NCI-H1436 (cell line): ENCODE measurements around the gene RUFY1.
"Not testable (repeated sequence)": the region's sequence is repeated elsewhere in the genome, so short reads cannot be mapped to it uniquely, and the experiment has no call there.

Experiments
- DNase-seq: peaks from one replicate; lab custom pipeline; 2025; lab: John Stamatoyannopoulos, UW

The RUFY1 gene

GRCh38 chr5:179621551-179622214 lies 71.3 kb downstream of the RUFY1 start:
- no peak for DNase-seq

- peak; percentile 91 for DNase-seq
Observed at GRCh38 chr5:179623003-179623905, 72.9 kb downstream of the RUFY1 start, which contains the start of gene HNRNPH1. Gene HNRNPH1 (minus strand): TSS chr5:179623671. CDS start chr5:179623133, 538 bp downstream.

DNA sequence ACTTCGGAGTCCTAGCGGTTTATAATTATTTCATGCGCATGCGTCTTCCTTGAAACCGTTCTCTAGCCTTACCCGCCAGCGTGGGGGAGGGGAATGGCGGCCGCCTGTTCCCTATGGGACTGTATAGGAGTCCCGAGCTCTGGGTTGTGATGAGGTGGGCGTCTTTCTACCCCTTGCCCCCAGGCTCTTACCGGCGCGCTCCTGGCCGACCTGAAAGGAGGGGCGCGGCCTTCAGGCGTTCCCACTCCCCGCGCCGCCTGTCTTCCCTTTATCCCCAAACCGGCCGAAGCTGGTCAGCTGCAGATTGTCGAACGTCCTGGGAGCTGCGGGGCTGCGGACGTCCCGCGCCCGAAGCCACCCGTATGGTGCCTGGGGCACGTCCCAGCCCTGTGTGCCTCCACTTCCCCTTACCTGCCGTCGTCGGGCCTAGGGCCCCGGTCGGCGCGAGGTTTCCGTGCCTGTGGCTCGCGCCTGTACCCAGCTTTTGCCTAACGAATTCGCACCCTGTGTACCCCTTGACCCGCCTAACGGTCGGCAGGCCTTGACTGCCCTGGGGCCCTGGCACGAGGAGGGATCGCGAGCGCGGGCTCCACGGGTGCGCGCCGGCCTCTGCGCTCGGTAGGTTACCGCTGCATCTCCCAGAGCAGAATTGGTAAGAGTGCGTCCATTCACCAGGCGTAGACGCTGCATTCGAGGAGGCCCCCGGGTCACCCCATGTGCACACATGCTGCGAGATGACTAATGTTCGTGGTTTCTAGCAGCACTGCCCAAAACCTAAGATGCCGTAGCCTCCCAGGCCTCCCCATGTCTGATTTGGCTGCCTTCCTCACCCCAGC lies 73.8 kb downstream of the RUFY1 start:
- DNase-seq, result no peak

DNA sequence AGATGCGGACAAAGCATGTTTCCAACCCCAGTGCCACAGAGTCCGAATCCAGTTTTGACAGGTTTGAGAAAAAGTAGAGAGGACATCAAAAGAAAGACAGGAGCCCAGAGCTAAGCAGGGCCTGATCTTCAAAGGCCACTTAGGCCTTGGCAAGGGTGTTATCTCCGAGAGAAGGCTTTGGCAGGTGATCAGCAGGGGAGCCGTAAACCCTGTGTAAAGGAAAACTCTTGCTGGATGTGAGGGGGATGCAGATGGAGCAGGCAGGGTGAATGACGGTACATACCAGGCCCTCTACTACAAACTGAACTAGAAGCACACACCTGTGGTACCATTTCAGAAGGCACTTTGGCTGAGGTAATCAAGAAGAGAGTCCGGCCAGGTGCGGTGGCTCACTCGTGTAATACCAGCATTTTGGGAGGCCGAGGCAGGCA lies 74.5 kb downstream of the RUFY1 start:
- no peak for DNase-seq

DNA sequence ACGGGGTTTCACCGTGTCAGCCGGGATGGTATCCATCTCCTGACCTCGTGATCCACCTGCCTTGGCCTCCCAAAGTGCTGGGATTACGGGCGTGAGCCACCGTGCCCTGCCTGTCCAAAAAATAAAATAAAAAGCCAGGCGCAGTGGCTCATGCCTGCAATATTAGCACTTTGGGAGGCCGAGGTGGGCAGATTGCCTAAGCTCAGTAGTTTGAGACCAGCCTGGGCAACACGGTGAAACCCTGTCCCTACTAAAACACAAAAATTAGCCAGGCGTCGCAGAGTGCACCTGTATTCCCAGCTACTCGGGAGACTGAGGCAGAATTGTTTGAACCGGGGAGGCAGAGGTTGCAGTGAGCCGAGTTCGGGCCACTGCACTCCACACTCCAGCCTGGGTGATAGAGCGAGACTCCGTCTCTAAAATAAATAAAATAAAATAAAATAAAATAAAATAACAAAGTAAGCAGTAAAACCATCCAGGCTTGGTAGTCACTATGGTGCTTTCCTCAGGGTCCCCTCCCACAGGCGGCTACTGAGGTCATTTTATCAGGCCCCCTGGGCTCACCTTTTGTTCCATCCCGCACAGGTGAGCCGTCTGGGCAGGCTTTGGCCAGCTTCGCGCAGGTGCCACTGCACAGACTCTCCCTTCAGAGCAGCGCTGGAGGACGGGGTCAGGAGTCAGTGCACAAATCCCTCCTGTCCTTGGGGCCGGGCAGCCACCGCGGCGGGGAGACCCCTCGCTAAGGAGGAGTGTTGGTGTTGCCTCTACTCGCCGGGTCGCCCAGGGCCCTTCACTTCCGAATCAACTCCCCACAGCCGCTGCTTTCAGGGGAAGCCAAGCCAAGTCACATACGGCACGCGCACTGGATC lies 83.4 kb downstream of the RUFY1 start:
- DNase-seq, result not testable (repeated sequence)

GRCh38 chr5:179634370-179635172 lies 84.2 kb downstream of the RUFY1 start:
- not testable (repeated sequence) for DNase-seq

DNA sequence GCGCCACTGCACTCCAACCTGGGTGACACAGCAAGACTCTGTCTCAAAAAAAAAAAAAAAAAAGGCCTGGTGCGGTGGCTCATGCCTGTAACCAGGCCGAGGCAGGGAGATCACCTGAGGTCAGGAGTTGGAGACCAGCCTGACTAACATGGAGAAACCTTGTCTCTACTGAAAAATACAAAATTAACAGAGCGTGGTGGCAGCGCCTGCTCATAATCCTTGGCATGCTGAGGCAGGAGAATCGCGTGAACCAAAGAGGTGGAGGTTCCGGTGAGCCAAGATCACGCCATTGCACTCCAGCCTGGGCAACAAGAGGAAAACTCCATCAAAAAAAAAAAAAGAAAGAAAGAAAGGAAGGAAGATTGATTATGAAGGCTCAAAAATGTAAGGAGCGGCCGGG lies 88.9 kb downstream of the RUFY1 start:
- not testable (repeated sequence) for DNase-seq

DNA sequence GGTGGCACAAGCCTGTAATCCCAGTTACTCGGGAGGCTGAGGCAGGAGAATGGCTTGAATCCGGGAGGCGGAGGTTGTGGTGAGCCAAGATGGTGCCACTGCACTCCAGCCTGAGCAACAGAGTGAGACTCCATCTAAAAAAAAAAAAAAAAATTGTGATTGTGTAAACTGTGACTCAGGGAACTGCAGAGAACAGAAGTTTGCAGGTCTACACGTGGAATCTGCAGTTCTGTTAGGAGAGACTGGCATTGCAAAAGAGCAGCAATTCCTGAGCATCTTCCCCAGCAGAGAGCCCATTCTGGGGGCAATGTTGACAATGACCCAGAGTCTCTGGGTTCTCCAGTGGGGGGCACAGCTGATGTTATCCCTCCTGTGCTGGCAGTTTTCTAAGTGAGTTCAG lies 91.4 kb downstream of the RUFY1 start:
- not testable (repeated sequence) for DNase-seq

GRCh38 chr5:179642626-179643025 lies 92.3 kb downstream of the RUFY1 start:
- not testable (repeated sequence) for DNase-seq

DNA sequence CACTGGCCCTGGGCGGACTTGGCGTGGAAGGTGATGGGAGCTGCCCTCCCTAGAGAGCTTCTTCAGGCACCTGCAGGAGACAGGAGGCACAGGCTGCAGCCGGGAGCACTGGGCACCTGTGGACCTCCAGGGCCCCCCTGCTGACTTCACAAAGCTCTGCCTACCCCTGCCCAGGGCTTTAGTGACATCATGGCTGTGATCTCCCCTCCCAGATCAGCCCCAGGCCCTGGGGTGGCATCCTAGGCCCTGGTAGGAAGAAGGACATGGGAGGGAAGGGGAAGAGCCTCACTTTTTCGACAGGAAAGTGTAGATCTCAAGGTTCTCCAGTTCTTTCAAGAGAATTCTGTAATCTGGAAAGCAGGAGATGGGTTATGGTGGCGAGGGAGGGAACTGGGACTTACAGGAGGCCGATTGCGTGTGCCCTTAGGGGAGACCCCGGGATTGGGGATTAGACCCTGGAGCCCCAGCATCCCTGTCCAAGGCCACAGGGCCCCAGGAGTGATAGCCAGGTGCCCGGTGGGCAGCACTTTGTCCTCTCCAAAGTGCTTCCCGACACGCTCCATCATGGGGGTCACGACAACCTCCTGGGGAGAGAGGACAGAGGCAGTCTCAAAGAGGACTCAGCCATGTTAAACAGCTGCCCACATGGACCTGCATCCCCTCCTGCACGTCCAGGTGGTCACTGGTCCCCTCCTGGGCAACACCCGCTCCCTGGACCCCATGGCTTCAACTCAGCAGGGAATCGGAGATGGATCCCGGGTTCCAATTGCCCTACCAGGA lies 93.0 kb downstream of the RUFY1 start:
- not testable (repeated sequence) for DNase-seq

DNA sequence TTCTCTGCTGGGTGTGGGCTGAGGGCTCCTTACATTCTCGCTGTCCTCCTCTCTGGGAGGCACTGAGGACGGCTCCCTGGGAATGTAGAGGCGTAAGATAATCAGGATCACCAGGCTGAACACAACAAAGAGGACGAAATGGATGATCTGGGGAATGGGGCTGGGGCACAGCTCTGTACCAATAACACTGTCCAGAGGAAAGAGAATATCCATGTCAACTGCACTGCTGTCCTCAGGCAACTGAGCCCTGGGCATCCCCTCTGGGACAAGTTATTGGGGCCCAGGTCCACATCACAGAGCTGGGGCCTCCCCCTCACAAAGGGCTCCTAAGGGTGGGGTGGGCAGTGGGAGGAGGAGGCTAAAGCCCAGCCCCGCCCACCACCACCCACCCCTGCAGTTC lies 94.4 kb downstream of the RUFY1 start:
- not testable (repeated sequence) for DNase-seq

GRCh38 chr5:179648410-179648809 lies 98.1 kb downstream of the RUFY1 start:
- no peak for DNase-seq

GRCh38 chr5:179649166-179649703 lies 98.9 kb downstream of the RUFY1 start:
- not testable (repeated sequence) for DNase-seq

DNA sequence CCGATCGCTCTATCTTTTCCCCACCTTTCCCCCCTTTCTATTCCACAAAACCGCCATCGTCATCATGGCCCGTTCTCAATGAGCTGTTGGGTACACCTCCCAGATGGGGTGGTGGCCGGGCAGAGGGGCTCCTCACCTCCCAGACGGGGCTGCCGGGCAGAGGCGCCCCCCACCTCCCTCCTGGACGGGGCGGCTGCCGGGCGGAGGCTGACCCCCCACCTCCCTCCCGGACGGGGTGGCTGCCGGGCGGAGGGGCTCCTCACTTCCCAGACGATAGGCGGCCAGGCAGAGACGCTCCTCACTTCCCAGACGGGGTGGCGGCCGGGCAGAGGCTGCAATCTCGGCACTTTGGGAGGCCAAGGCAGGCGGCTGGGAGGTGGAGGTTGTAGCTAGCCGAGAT lies 99.9 kb downstream of the RUFY1 start:
- not testable (repeated sequence) for DNase-seq

DNA sequence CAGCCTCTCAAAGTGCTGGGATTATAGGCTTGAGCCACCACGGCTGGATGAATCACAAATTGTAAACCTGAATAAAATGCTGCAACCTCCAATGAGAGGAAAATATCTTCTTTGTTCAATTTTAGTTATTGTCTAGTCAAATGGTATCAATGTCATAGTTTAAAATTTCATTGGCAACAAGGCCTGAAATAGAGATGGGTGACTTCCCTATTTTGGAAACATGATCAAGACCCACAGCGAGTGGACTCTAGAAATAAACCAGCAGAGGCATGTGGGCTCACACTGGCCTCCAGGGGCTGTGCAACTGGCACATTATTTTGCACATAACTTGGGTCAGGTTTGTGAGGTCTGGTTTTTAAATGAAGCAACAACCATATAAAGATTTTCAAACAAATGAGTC lies 102.8 kb downstream of the RUFY1 start:
- DNase-seq, result not testable (repeated sequence)

- DNase-seq, result not testable (repeated sequence)
Observed at GRCh38 chr5:179657302-179658178, 107.2 kb downstream of the RUFY1 start.

GRCh38 chr5:179658179-179658856 lies 108.0 kb downstream of the RUFY1 start:
- not testable (repeated sequence) for DNase-seq
